Kidney epithelial cell (primary cell): ENCODE data around the gene AUNIP. TPM values are rescaled to one million over a fixed set of nuclear protein-coding genes. Genes with fewer than 3 reads are reported as not detected.

Experiments used
- DNase-seq: peaks from one replicate; pipeline ENCODE4 v3.0.0-alpha.2; 2010; ENCODE audit warnings: low read depth
- H3K27me3 ChIP-seq: 2 replicates; pipeline ENCODE4 v1.6.0; 2011; ENCODE audit warnings: low read length; ENCODE audit not compliant: control insufficient read depth, insufficient read depth
- H3K36me3 ChIP-seq: 2 replicates; pipeline ENCODE4 v1.5.1; 2011; ENCODE audit warnings: low read length; ENCODE audit not compliant: control insufficient read depth, insufficient read depth
- H3K4me3 ChIP-seq: 2 replicates; pipeline ENCODE4 v1.5.1; 2011; ENCODE audit warnings: low read depth, mild to moderate bottlenecking, control low read depth, low read length
- CTCF ChIP-seq: IDR thresholded peaks from 2 replicates; pipeline ENCODE4 v1.5.1; 2011; ENCODE audit warnings: mild to moderate bottlenecking, moderate library complexity, low read length, control low read depth, inconsistent platforms; ENCODE audit not compliant: insufficient read depth, poor library complexity, severe bottlenecking
- total RNA-seq: library from RNA; depleted of rRNA; stranded (reverse); fragments of >200 nt; gene quantifications from 2 replicates; pipeline ENCODE4 v1.2.3, GENCODE V29; 2015

Gene AUNIP
- total RNA-seq, 1 donor from 2014 or later, result 1.7 TPM

DNA sequence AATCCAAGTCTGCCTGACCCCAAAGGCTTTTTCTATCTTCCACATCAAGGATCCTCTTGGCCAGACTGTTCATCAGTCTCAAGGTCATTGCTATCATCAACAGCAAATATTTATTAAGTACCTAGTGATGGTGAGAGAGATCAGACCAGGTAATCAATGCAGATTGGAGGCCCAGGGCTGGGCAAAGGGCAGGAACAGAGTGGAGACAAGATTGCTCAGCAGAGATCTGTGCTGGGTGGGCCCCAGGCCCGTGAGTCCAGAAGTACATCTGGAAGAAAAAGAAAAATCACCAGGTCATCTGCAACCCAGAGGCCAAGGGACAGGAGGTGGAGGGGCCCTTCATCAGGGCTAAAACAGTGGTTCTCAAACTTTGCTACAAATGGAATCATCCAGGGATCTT is 26.3 kb upstream of the AUNIP start:
- no peak overlapping the region for H3K4me3 ChIP-seq
- H3K27me3 ChIP-seq, result no peaks in the 10 kb centered on the region
- H3K36me3 ChIP-seq, result no peaks in the 10 kb centered on the region
- no peak for TF ChIP-seq CTCF
- no peak for DNase-seq

- DNase-seq, result no peak
- no peaks in the 10 kb centered on the region for H3K36me3 ChIP-seq
- H3K27me3 ChIP-seq, result no peaks in the 10 kb centered on the region
- no peak overlapping the region for H3K4me3 ChIP-seq
- TF ChIP-seq CTCF, result no peak
Measured at GRCh38 chr1:25881266-25881665, 22.0 kb upstream of the AUNIP start.

DNA sequence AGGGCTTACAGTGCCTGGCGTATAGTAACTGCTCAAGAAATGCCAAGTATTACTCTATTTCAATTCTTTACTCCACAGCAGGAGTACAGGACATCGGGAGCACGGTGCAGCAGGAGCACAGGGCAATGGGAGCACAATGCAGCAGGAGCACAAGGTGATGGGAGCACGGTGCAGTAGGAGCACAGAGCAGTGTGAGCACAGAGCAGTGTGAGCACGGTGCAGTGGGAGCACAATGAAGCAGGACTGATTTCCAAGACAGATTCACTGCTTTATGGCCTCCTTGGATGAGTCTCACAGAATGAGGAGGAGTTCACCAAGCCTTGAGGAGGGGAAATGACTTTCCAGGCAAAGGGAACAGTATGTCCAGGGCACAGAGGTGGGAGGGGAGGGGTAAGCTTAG is 21.3 kb upstream of the AUNIP start:
- no peak for TF ChIP-seq CTCF
- Histone ChIP-seq H3K36me3 (no peaks in the 10 kb centered on the region), H3K27me3 (no peaks in the 10 kb centered on the region), H3K4me3 (no peak overlapping the region)
- no peak for DNase-seq

GRCh38 chr1:25879675-25880074 is 20.4 kb upstream of the AUNIP start:
- Histone ChIP-seq H3K36me3 (no peaks in the 10 kb centered on the region), H3K4me3 (no peak overlapping the region), H3K27me3 (no peaks in the 10 kb centered on the region)
- DNase-seq, result no peak
- TF ChIP-seq CTCF, result no peak

- H3K4me3 ChIP-seq, result no peak overlapping the region
- H3K36me3 ChIP-seq, result no peaks in the 10 kb centered on the region
- no peak for DNase-seq
- no peaks in the 10 kb centered on the region for H3K27me3 ChIP-seq
- no peak for TF ChIP-seq CTCF
Measured at GRCh38 chr1:25878690-25879089, 19.4 kb upstream of the AUNIP start.

GRCh38 chr1:25877155-25877554 is 17.9 kb upstream of the AUNIP start:
- Histone ChIP-seq H3K36me3 (no peaks in the 10 kb centered on the region), H3K27me3 (no peaks in the 10 kb centered on the region), H3K4me3 (no peak overlapping the region)
- no peak for DNase-seq
- no peak for TF ChIP-seq CTCF
